Sigmoid colon (tissue), 7 donors: ENCODE measurements around the gene ROS1. TPM values are rescaled to one million over a fixed set of nuclear protein-coding genes. Genes with fewer than 3 reads are reported as not detected.

Experiments
- DNase-seq: peaks from one replicate; pipeline ENCODE4 v3.0.0-alpha.2; 2019
- H3K27ac ChIP-seq, 4 donors: fragments of 200-600 bp; sonication (generic); one replicate each; pipeline ENCODE4 v1.5.1; 2016 to 2019; ENCODE audit warnings: mild to moderate bottlenecking in 1 of 4
- H3K27me3 ChIP-seq, 3 donors: fragments of 200-600 bp; sonication (generic); one replicate each; pipeline ENCODE4 v1.5.1; 2019; ENCODE audit warnings: mild to moderate bottlenecking in 1 of 3
- H3K36me3 ChIP-seq, 4 donors: fragments of 200-600 bp; sonication (generic); one replicate each; pipeline ENCODE4 v1.5.1; 2016 to 2019
- H3K4me1 ChIP-seq, 4 donors: fragments of 200-600 bp; sonication (generic); one replicate each; pipeline ENCODE4 v1.5.1; 2017 to 2019
- H3K4me3 ChIP-seq, 4 donors: fragments of 200-600 bp; sonication (generic); one replicate each; pipeline ENCODE4 v1.5.1; 2017 to 2019; ENCODE audit warnings: mild to moderate bottlenecking in 2 of 4, moderate library complexity in 1 of 4
- H3K9me3 ChIP-seq, 4 donors: fragments of 200-600 bp in 3 of 4; sonication (generic) in 3 of 4; one replicate each; pipeline versions ENCODE4 v1.5.1 to v1.6.1; 2013 to 2019
- CTCF ChIP-seq, 4 experiments: fragments of 450-650 bp in 3 of 4; fragments of 200-600 bp in 1 of 4; IDR thresholded peaks; one replicate each; pipeline ENCODE4 v1.5.1; 2016 to 2019; ENCODE audit warnings: antibody characterized with exemption in 4 of 4, mild to moderate bottlenecking in 3 of 4, moderate library complexity in 2 of 4
- EP300 ChIP-seq, 4 donors: sonication (generic); formaldehyde crosslinking; IDR thresholded peaks; one replicate each; pipeline ENCODE4 v1.6.1; 2017; ENCODE audit warnings: antibody characterized with exemption in 4 of 4
- POLR2A ChIP-seq, 2 donors: fragments of 450-650 bp; IDR thresholded peaks; one replicate each; pipeline ENCODE4 v1.6.1; 2016; ENCODE audit warnings: antibody characterized with exemption in 2 of 2, mild to moderate bottlenecking in 2 of 2, moderate library complexity in 2 of 2
- POLR2AphosphoS5 ChIP-seq, 4 donors: sonication (generic); formaldehyde crosslinking; IDR thresholded peaks; one replicate each; pipeline ENCODE4 v1.6.1; 2017; ENCODE audit warnings: antibody characterized with exemption in 4 of 4
- WGBS, 2 donors: extraction: QIAGEN DNeasy Blood & Tissue Kit; methylation state at CpG; one replicate each; pipeline ENCODE4 v1.1.7; 2013; 5-methylcytosine and 5-hydroxymethylcytosine counted together
- intact Hi-C: fragments of 100-400 bp; cut with DNase I; formaldehyde crosslinking; loops from one replicate; pipeline ENCODE4 v1.15.1; 2023
- polyA plus RNA-seq, 3 donors: library from polyadenylated mRNA; stranded (reverse); fragments of 200-250 nt; gene quantifications; one replicate each; pipeline ENCODE4 v1.2.3, GENCODE V29; 2013
- total RNA-seq, 4 donors: library from RNA; depleted of rRNA; stranded (reverse); fragments of >200 nt; gene quantifications; one replicate each; pipeline ENCODE4 v1.1.0, GENCODE V29; 2016
- donor health status: healthy with polysubstance abuse.
- donor health status: Bipolar disorder and iron deficiency.
- donor health status: healthy.

ROS1 gene
- total and polyA plus RNA-seq, 7 donors = 0.07 TPM; not detected in 6

- H3K27ac ChIP-seq = no peak overlapping the region
- WGBS, 2 donors = 1 to 3% methylated on average over 74 of the region's 74 CpGs
- peaks cover 52 to 99% (median 72%) of the 10 kb centered on the region in 3 donors for H3K27me3 ChIP-seq
- H3K9me3 ChIP-seq = peaks cover 0 to 2% (median 0%) of the 10 kb centered on the region in 4 donors
- TF ChIP-seq POLR2AphosphoS5 (IDR thresholded peaks at IDR 0.05) = no peak
- TF ChIP-seq CTCF (IDR thresholded peaks at IDR 0.05) = no peak
- no peak for TF ChIP-seq POLR2A (IDR thresholded peaks at IDR 0.05)
- no peak for TF ChIP-seq EP300 (IDR thresholded peaks at IDR 0.05)
- no peak for DNase-seq
- intact Hi-C loops = no loop called here
- H3K36me3 ChIP-seq = no peaks in the 10 kb centered on the region
- H3K4me3 ChIP-seq = peak overlapping the region in 3 of 4 donors; percentile 6 to 44 (median 41)
- peaks cover 0 to 27% (median 23%) of the 10 kb centered on the region in 4 donors for H3K4me1 ChIP-seq
Measured at GRCh38 chr6:117270055-117270842, 155.5 kb downstream of the ROS1 start.

GRCh38 chr6:117269638-117270054 lies 156.1 kb downstream of the ROS1 start:
- Histone ChIP-seq H3K4me1 (peaks cover 0 to 33% (median 28%) of the 10 kb centered on the region in 4 donors), H3K9me3 (peaks cover 0 to 2% (median 0%) of the 10 kb centered on the region in 4 donors), H3K4me3 (no peak overlapping the region), H3K27me3 (peaks cover 53 to 99% (median 78%) of the 10 kb centered on the region in 3 donors), H3K27ac (no peak overlapping the region), H3K36me3 (no peaks in the 10 kb centered on the region)
- no peak for TF ChIP-seq POLR2A (IDR thresholded peaks at IDR 0.05)
- no peak for TF ChIP-seq CTCF (IDR thresholded peaks at IDR 0.05)
- TF ChIP-seq POLR2AphosphoS5 (IDR thresholded peaks at IDR 0.05) = no peak
- TF ChIP-seq EP300 (IDR thresholded peaks at IDR 0.05) = no peak
- 5 to 6% methylated on average over 8 of the region's 8 CpGs for WGBS, 2 donors
- no peak for DNase-seq
- intact Hi-C loops = no loop called here

- no peak overlapping the region for H3K27ac ChIP-seq
- H3K36me3 ChIP-seq = no peaks in the 10 kb centered on the region
- peaks cover 60 to 100% (median 82%) of the 10 kb centered on the region in 3 donors for H3K27me3 ChIP-seq
- peaks cover 0 to 2% (median 0%) of the 10 kb centered on the region in 4 donors for H3K9me3 ChIP-seq
- DNase-seq = no peak
- intact Hi-C loops = no loop called here
- no peak overlapping the region for H3K4me3 ChIP-seq
- no peak for TF ChIP-seq POLR2AphosphoS5 (IDR thresholded peaks at IDR 0.05)
- no peak for TF ChIP-seq EP300 (IDR thresholded peaks at IDR 0.05)
- TF ChIP-seq POLR2A (IDR thresholded peaks at IDR 0.05) = no peak
- no peak for TF ChIP-seq CTCF (IDR thresholded peaks at IDR 0.05)
- H3K4me1 ChIP-seq = peaks cover 0 to 38% (median 33%) of the 10 kb centered on the region in 4 donors
- WGBS, 2 donors = 10 to 28% methylated on average over 1 of the region's 1 CpG
Measured at GRCh38 chr6:117268924-117269323, 156.8 kb downstream of the ROS1 start.

- peaks cover 0 to 2% (median 0%) of the 10 kb centered on the region in 4 donors for H3K9me3 ChIP-seq
- peaks cover 66 to 100% (median 89%) of the 10 kb centered on the region in 3 donors for H3K27me3 ChIP-seq
- intact Hi-C loops = no loop called here
- H3K4me1 ChIP-seq = peaks cover 0 to 38% (median 33%) of the 10 kb centered on the region in 4 donors
- no peak overlapping the region for H3K4me3 ChIP-seq
- no peak for DNase-seq
- H3K36me3 ChIP-seq = no peaks in the 10 kb centered on the region
- WGBS, 2 donors = 12 to 13% methylated on average over 11 of the region's 11 CpGs
- TF ChIP-seq CTCF (IDR thresholded peaks at IDR 0.05) (no peak), POLR2AphosphoS5 (IDR thresholded peaks at IDR 0.05) (no peak), POLR2A (IDR thresholded peaks at IDR 0.05) (no peak), EP300 (IDR thresholded peaks at IDR 0.05) (no peak)
- no peak overlapping the region for H3K27ac ChIP-seq
Measured at GRCh38 chr6:117267766-117268534, 157.8 kb downstream of the ROS1 start.
